ENCODE measurements around the gene LRFN2.

Gene LRFN2

GRCh38 chr6:40349901-40350746, 237.0 kb downstream of the LRFN2 start:
- no peak for DNase-seq (ENCODE audit: low read depth, low spot score)

- DNase-seq (ENCODE audit: low read depth, low spot score): no peak
Observed at GRCh38 chr6:40349123-40349900, 237.9 kb downstream of the LRFN2 start.

- DNase-seq (ENCODE audit: low read depth, low spot score): no peak
Observed at GRCh38 chr6:40348591-40348990, 238.6 kb downstream of the LRFN2 start.

- no peak for DNase-seq (ENCODE audit: low read depth, low spot score)
Observed at GRCh38 chr6:40347571-40348011, 239.6 kb downstream of the LRFN2 start.

GRCh38 chr6:40346246-40346645, 240.9 kb downstream of the LRFN2 start:
- no peak for DNase-seq (ENCODE audit: low read depth, low spot score)

GRCh38 chr6:40344566-40345167, 242.5 kb downstream of the LRFN2 start:
- DNase-seq (ENCODE audit: low read depth, low spot score): no peak

- DNase-seq (ENCODE audit: low read depth, low spot score): no peak
Observed at GRCh38 chr6:40343877-40344565, 243.1 kb downstream of the LRFN2 start.

- DNase-seq (ENCODE audit: low read depth, low spot score): no peak
Observed at GRCh38 chr6:40343318-40343876, 243.8 kb downstream of the LRFN2 start.

GRCh38 chr6:40342723-40343122, 244.4 kb downstream of the LRFN2 start:
- no peak for DNase-seq (ENCODE audit: low read depth, low spot score)

- DNase-seq (ENCODE audit: low read depth, low spot score): no peak
Observed at GRCh38 chr6:40341726-40342125, 245.4 kb downstream of the LRFN2 start.

All from activated naive CD8-positive, alpha-beta T cell treated with anti-CD3 and anti-CD28 coated beads, Interleukin-2, amount 50 U/mL, for 16 hours (primary cell).